ENCODE data around the gene SLC2A11. TPM values are rescaled to one million over a fixed set of nuclear protein-coding genes. Genes with fewer than 3 reads are reported as not detected.

SLC2A11 gene
- total RNA-seq, 1 donor from 2014 or later, result 22.4 TPM

- DNase-seq (ENCODE audit: low read depth), result no peak
- Histone ChIP-seq H3K27me3 (ENCODE audit: control insufficient read depth, insufficient read depth, low read length) (peaks cover 4% of the 10 kb centered on the region), H3K36me3 (ENCODE audit: control insufficient read depth, insufficient read depth, low read length) (no peaks in the 10 kb centered on the region), H3K4me3 (ENCODE audit: low read depth, low read length) (no peak overlapping the region)
- no peak for TF ChIP-seq CTCF (IDR thresholded peaks at IDR 0.05; ENCODE audit: insufficient read depth, low read length, poor library complexity, severe bottlenecking)
Measured at GRCh38 chr22:23847310-23847920, 10.3 kb upstream of the SLC2A11 start.

- Histone ChIP-seq H3K36me3 (ENCODE audit: control insufficient read depth, insufficient read depth, low read length) (no peaks in the 10 kb centered on the region), H3K4me3 (ENCODE audit: low read depth, low read length) (no peak overlapping the region), H3K27me3 (ENCODE audit: control insufficient read depth, insufficient read depth, low read length) (no peaks in the 10 kb centered on the region)
- DNase-seq (ENCODE audit: low read depth), result no peak
- TF ChIP-seq CTCF (IDR thresholded peaks at IDR 0.05; ENCODE audit: insufficient read depth, low read length, poor library complexity, severe bottlenecking), result no peak
Measured at GRCh38 chr22:23847991-23848864, 9.4 kb upstream of the SLC2A11 start.

- DNase-seq (ENCODE audit: low read depth), result no peak
- TF ChIP-seq CTCF (IDR thresholded peaks at IDR 0.05; ENCODE audit: insufficient read depth, low read length, poor library complexity, severe bottlenecking), result peak; percentile 97
- no peaks in the 10 kb centered on the region for H3K27me3 ChIP-seq (ENCODE audit: control insufficient read depth, insufficient read depth, low read length)
- H3K36me3 ChIP-seq (ENCODE audit: control insufficient read depth, insufficient read depth, low read length), result no peaks in the 10 kb centered on the region
- no peak overlapping the region for H3K4me3 ChIP-seq (ENCODE audit: low read depth, low read length)
Measured at GRCh38 chr22:23849009-23850006, 8.4 kb upstream of the SLC2A11 start.

GRCh38 chr22:23850136-23850611, 7.5 kb upstream of the SLC2A11 start:
- no peak overlapping the region for H3K4me3 ChIP-seq (ENCODE audit: low read depth, low read length)
- no peaks in the 10 kb centered on the region for H3K36me3 ChIP-seq (ENCODE audit: control insufficient read depth, insufficient read depth, low read length)
- no peak for TF ChIP-seq CTCF (IDR thresholded peaks at IDR 0.05; ENCODE audit: insufficient read depth, low read length, poor library complexity, severe bottlenecking)
- H3K27me3 ChIP-seq (ENCODE audit: control insufficient read depth, insufficient read depth, low read length), result no peaks in the 10 kb centered on the region
- DNase-seq (ENCODE audit: low read depth), result no peak

- Histone ChIP-seq H3K4me3 (ENCODE audit: low read depth, low read length) (peak overlapping the region; percentile 65), H3K36me3 (ENCODE audit: control insufficient read depth, insufficient read depth, low read length) (no peaks in the 10 kb centered on the region), H3K27me3 (ENCODE audit: control insufficient read depth, insufficient read depth, low read length) (no peaks in the 10 kb centered on the region)
- no peak for DNase-seq (ENCODE audit: low read depth)
- peak; percentile 12 for TF ChIP-seq CTCF (IDR thresholded peaks at IDR 0.05; ENCODE audit: insufficient read depth, low read length, poor library complexity, severe bottlenecking)
Measured at GRCh38 chr22:23856721-23857605, 712 bp upstream of the SLC2A11 start.

Data from kidney epithelial cell (primary cell).